Measurements from ENCODE around the gene NEK2. TPM values are rescaled to one million over a fixed set of nuclear protein-coding genes. Genes with fewer than 3 reads are reported as not detected.
"Not testable (repeated sequence)": the region's sequence is repeated elsewhere in the genome, so short reads cannot be mapped to it uniquely, and the experiment has no call there.

The NEK2 gene
- total RNA-seq, 1 donor from 2014 or later: 1.7 TPM

DNA sequence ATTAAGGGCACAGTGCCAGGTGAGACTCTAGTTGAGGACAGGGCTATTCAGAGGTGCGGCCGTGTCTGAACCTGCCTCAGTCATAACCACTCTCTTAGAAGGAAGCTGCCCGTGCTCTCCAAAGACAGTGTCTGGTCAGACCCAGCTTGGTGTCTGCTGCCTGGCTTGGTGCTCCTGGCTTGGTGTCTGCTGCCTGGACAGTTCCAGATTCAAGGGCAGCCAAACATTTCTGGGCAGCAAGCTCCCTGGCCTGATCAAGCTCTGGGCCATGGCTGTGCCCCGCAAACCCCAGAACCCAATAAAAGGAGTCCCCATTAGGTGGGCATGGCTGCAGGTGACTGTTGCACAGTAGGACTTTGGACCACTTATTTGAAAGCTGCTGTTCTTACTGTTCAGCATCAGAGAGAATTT is 27.7 kb downstream of the NEK2 start:
- Histone ChIP-seq H3K4me3 (no peak overlapping the region), H3K4me1 (peaks cover 10% of the 10 kb centered on the region), H3K27me3 (no peaks in the 10 kb centered on the region), H3K27ac (no peak overlapping the region), H3K9me3 (no peaks in the 10 kb centered on the region), H3K36me3 (no peaks in the 10 kb centered on the region)
- intact Hi-C loops (cut with DNase I): no loop called here
- TF ChIP-seq POLR2AphosphoS5 (IDR thresholded peaks at IDR 0.05; ENCODE audit: insufficient read depth in 1 of 2, low read depth in 1 of 2): no peak
- TF ChIP-seq POLR2A (IDR thresholded peaks at IDR 0.05): no peak
- TF ChIP-seq CTCF (IDR thresholded peaks at IDR 0.05): no peak
- peak in 1 of 2 donors; percentile 69 for DNase-seq (ENCODE audit: extremely low spot score in 2 of 2)

GRCh38 chr1:211646566-211646965 is 28.9 kb downstream of the NEK2 start:
- Histone ChIP-seq H3K27me3 (no peaks in the 10 kb centered on the region), H3K36me3 (no peaks in the 10 kb centered on the region), H3K27ac (no peak overlapping the region), H3K4me1 (peaks cover 10% of the 10 kb centered on the region), H3K4me3 (no peak overlapping the region), H3K9me3 (no peaks in the 10 kb centered on the region)
- TF ChIP-seq CTCF (IDR thresholded peaks at IDR 0.05) (no peak), POLR2A (IDR thresholded peaks at IDR 0.05) (no peak), POLR2AphosphoS5 (IDR thresholded peaks at IDR 0.05; ENCODE audit: insufficient read depth in 1 of 2, low read depth in 1 of 2) (no peak)
- intact Hi-C loops (cut with DNase I): no loop called here
- DNase-seq (ENCODE audit: extremely low spot score in 2 of 2): no peak

DNA sequence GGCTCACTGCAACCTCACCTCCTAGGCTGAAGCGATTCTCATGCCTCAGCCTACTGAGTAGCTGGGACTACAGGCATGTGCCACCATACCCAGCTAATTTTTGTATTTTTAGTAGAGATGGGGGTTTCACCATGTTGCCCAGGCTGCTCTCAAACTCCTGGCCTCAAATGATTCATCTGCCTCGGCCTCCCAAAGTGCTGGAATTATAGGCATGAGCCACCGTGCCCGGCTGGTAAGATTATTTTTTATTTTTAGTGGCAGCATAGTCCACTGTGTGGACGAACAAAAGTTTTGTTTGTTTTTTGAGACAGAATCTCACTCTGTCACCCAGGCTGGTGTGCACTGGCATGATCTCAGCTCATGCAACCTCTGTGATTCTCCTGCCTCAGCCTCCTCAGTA is 29.8 kb downstream of the NEK2 start:
- H3K36me3 ChIP-seq; intact Hi-C loops (cut with DNase I); H3K9me3 ChIP-seq; H3K4me3 ChIP-seq; H3K27me3 ChIP-seq; H3K27ac ChIP-seq; DNase-seq (ENCODE audit: extremely low spot score in 2 of 2): not testable (repeated sequence)
- H3K4me1 ChIP-seq: peaks cover 10% of the 10 kb centered on the region

GRCh38 chr1:211644653-211645052 is 30.8 kb downstream of the NEK2 start:
- intact Hi-C loops (cut with DNase I): no loop called here
- Histone ChIP-seq H3K27ac (no peak overlapping the region), H3K9me3 (no peaks in the 10 kb centered on the region), H3K27me3 (no peaks in the 10 kb centered on the region), H3K4me3 (no peak overlapping the region), H3K4me1 (peaks cover 10% of the 10 kb centered on the region), H3K36me3 (no peaks in the 10 kb centered on the region)
- DNase-seq (ENCODE audit: extremely low spot score in 2 of 2): no peak
- TF ChIP-seq POLR2AphosphoS5 (IDR thresholded peaks at IDR 0.05; ENCODE audit: insufficient read depth in 1 of 2, low read depth in 1 of 2) (no peak), POLR2A (IDR thresholded peaks at IDR 0.05) (no peak), CTCF (IDR thresholded peaks at IDR 0.05) (no peak)

DNA sequence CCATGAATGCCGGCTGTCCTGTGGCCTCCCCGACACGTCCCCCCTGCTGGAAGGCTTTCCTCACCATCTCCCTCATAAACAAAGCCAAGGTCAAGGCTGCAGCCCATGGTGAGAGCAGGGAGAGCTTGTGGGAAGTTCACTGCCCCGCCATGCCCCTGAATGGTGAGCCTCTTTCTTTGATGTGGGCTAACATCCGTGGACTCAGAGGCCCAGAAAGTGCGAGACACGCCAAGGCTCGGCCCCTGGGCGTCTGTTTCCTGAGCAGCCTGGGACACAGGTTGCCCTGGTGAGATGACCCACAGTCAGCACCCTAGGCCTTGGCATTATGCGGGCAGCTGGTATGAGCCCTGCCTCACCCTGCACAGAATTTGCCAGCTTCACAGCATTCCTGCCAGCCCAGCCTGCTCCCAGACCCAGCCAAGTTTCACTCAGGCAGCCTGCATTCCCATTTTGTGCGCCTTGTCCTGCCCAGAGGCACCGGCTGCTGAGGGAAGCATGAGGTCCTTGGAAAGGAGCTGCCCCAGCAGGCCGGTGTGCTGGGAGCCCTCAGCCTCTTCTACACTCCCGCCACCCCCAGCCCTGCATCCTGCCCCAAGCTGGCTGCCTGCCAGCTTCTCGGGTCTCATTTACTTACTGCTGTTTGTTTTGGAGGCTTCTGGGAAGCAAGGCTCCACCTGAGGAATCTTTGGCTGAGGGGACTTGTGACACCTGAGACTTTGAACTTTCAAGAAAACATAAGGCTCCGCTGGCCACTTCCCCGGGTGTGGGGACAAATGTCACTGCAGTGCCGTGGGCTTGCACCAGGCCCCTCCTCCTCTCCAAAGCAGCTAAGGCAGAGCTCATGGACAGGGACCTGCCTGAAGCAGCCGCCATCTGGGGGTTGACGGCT is 31.9 kb downstream of the NEK2 start:
- Histone ChIP-seq H3K36me3 (no peaks in the 10 kb centered on the region), H3K9me3 (no peaks in the 10 kb centered on the region), H3K27ac (peak overlapping the region; percentile 30), H3K27me3 (no peaks in the 10 kb centered on the region), H3K4me3 (no peak overlapping the region), H3K4me1 (peaks cover 10% of the 10 kb centered on the region)
- DNase-seq (ENCODE audit: extremely low spot score in 2 of 2): no peak
- intact Hi-C loops (cut with DNase I): no loop called here
- TF ChIP-seq CTCF (IDR thresholded peaks at IDR 0.05) (no peak), POLR2A (IDR thresholded peaks at IDR 0.05) (no peak), POLR2AphosphoS5 (IDR thresholded peaks at IDR 0.05; ENCODE audit: insufficient read depth in 1 of 2, low read depth in 1 of 2) (no peak)
